ENCODE results near the gene DIDO1. TPM values are rescaled to one million over a fixed set of nuclear protein-coding genes. Genes with fewer than 3 reads are reported as not detected.

DIDO1 gene
- total and polyA plus RNA-seq, 2 of the 13 experiments (the other 11 are each of a cell fraction or from before 2014, with no cell fraction given), result 75.0 to 75.1 TPM

DNA sequence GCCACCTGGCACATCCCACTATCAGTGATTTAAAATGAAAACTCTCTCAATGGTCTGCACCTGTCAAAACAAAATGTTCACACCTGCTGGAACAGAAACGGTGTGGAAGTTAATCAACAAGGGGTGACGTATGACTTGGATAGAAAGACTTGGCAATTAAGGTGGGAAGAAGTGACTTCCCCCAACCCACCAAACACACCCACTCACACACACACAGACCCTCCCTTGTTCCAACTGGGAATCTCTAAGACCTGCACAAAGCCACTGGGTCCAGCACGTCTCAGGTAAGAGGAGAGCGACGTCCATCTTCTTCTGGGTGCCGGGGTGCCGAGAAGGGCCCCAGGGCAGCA is 39.6 kb downstream of the DIDO1 start:
- peak in 1 of 2 experiments; percentile 17; a peak in 1 of 4 replicates for TF ChIP-seq POLR2A (IDR thresholded peaks at IDR 0.05; ENCODE audit: insufficient read depth in 1 of 2, low read depth in 2 of 2, low read length in 2 of 2)
- TF ChIP-seq YEATS2 (CRISPR knock-in tag; IDR thresholded peaks at IDR 0.05; ENCODE audit: borderline replicate concordance), result no peak
- no peak for TF ChIP-seq ZSCAN12 (CRISPR knock-in tag; IDR thresholded peaks at IDR 0.05)
- peak; percentile 29 for TF ChIP-seq ZNF883 (CRISPR knock-in tag; IDR thresholded peaks at IDR 0.05; ENCODE audit: not compliant biosample characterization)
- 0 out of 2 replicates have a peak, but pooled peaks have one; percentile 7 for TF ChIP-seq ZBTB21 (CRISPR knock-in tag; IDR thresholded peaks at IDR 0.05)
- in situ Hi-C loops (cut with HindIII; ENCODE audit: extremely low pct_ligation_motif_present, low pct_unique_long_range_greater_than_20kb), result no loop called here
- Histone ChIP-seq H3K4me1 (ENCODE audit: insufficient read depth, low read length) (peaks cover 15% of the 10 kb centered on the region), H3K27me3 (ENCODE audit: control insufficient read depth in 1 of 2, insufficient read depth in 2 of 2, low read length in 2 of 2) (no peaks in the 10 kb centered on the region), H3K4me3 (replicated peaks in 1 of 3; ENCODE audit: insufficient read depth in 1 of 3, low read depth in 2 of 3, low read length in 3 of 3) (no peak overlapping the region), H3K36me3 (replicated peaks in 1 of 2; ENCODE audit: control insufficient read depth in 1 of 2, insufficient read depth in 2 of 2, low read length in 2 of 2) (peaks cover 29 to 47% of the 10 kb centered on the region in 2 experiments; a peak in 4 of 5 replicates), H3K27ac (ENCODE audit: extremely low read length, insufficient read depth, low read length) (no peak overlapping the region), H3K79me2 (ENCODE audit: insufficient read depth, low read length) (no peaks in the 10 kb centered on the region), H3K9ac (ENCODE audit: insufficient read depth, low read depth, low read length) (no peak overlapping the region), H3K9me3 (ENCODE audit: low read length) (no peaks in the 10 kb centered on the region), H4K20me1 (ENCODE audit: insufficient read depth, low read length) (no peaks in the 10 kb centered on the region), H3K4me2 (ENCODE audit: low read depth, low read length) (no peak overlapping the region), H2AFZ (ENCODE audit: low read length) (no peak overlapping the region)
- DNase-seq (ENCODE audit: low spot score), result no peak
- intact Hi-C loops (cut with micrococcal nuclease; ENCODE audit: unreplicated experiment), result no loop called here
- CTCF ChIA-PET (ENCODE audit: low intra/inter-chr PET ratio, low total read pairs), result no interaction called here
- ATAC-seq, result no peak
- no TSS peak for BruUV-seq (replicated peaks)
- POLR2A ChIA-PET, result interaction anchor here (2.4 to 2.7 kb wide), 2 partner anchors 11 to 67 kb away, joined by 8 read pairs; no protein-coding TSS in a partner anchor
- 94% methylated on average over 7 of the region's 7 CpGs for WGBS (ENCODE audit: low lambda C conversion rate)
- no peak for FAIRE-seq

DNA sequence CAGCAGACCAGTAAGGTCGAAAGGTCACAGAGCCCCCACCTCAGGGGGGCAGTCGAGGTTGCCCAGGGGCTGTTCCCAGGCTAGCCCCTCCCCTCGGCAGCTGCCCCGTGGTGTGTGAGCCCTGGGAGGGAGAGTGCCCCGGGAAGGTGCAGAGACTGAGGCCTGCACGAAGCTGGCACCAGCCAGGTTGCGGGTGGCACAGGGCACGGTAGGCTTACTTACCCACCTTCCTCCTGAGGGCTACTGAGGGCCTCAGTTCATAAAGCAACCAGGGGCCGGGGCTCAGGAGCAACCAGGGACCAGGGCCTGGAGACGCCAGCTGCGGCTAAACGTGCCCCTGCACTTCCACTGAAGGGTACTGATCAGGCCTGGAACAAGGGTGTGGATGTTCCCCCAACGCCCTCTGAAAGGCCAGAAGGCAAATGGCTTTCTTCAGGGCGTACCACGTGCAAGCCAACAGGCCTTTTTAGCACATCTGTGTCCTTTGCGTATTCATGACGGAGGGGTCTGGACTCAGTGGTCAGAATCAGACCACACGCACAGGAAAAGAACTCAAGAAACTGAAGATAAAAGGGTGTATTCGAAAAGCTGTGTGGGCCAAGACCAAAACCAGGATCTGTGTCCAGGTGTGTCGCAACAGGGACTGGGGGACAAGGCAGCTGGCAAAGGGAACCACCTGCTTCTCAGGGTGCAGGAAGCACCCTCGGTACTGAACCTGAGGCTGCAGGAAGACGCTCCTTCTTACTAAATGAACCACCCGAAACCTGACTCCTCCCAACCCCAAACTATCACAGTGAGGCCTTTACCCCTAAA is 40.2 kb downstream of the DIDO1 start:
- Histone ChIP-seq H3K27ac (ENCODE audit: extremely low read length, insufficient read depth, low read length) (no peak overlapping the region), H3K4me1 (ENCODE audit: insufficient read depth, low read length) (peaks cover 15% of the 10 kb centered on the region), H4K20me1 (ENCODE audit: insufficient read depth, low read length) (no peaks in the 10 kb centered on the region), H3K27me3 (ENCODE audit: control insufficient read depth in 1 of 2, insufficient read depth in 2 of 2, low read length in 2 of 2) (no peaks in the 10 kb centered on the region), H3K9ac (ENCODE audit: insufficient read depth, low read depth, low read length) (no peak overlapping the region), H3K9me3 (ENCODE audit: low read length) (no peaks in the 10 kb centered on the region), H2AFZ (ENCODE audit: low read length) (no peak overlapping the region), H3K36me3 (replicated peaks in 1 of 2; ENCODE audit: control insufficient read depth in 1 of 2, insufficient read depth in 2 of 2, low read length in 2 of 2) (peaks cover 26 to 47% of the 10 kb centered on the region in 2 experiments; a peak in 4 of 5 replicates), H3K4me3 (replicated peaks in 1 of 3; ENCODE audit: insufficient read depth in 1 of 3, low read depth in 2 of 3, low read length in 3 of 3) (no peak overlapping the region), H3K79me2 (ENCODE audit: insufficient read depth, low read length) (no peaks in the 10 kb centered on the region), H3K4me2 (ENCODE audit: low read depth, low read length) (no peak overlapping the region)
- ChIA-PET CTCF (ENCODE audit: low intra/inter-chr PET ratio, low total read pairs) (no interaction called here), POLR2A (interaction anchor here (2.4 kb wide), 1 partner anchor 11 kb away, joined by 8 read pairs; no protein-coding TSS in a partner anchor)
- WGBS (ENCODE audit: low lambda C conversion rate), result 94% methylated on average over 22 of the region's 23 CpGs
- ATAC-seq, result peak; percentile 1; the same call in 2 of the 3 replicates
- in situ Hi-C loops (cut with HindIII; ENCODE audit: extremely low pct_ligation_motif_present, low pct_unique_long_range_greater_than_20kb) (no loop called here), intact Hi-C loops (cut with micrococcal nuclease; ENCODE audit: unreplicated experiment) (no loop called here)
- FAIRE-seq, result no peak
- no TSS peak for BruUV-seq (replicated peaks)
- no peak for DNase-seq (ENCODE audit: low spot score)
- TF ChIP-seq ZNF333 (CRISPR knock-in tag; IDR thresholded peaks at IDR 0.05; ENCODE audit: borderline replicate concordance) (no peak), MAZ (IDR thresholded peaks at IDR 0.05; ENCODE audit: borderline replicate concordance, low read depth, low read length) (no peak), MAZ (CRISPR knock-in tag; IDR thresholded peaks at IDR 0.05; ENCODE audit: low read depth) (no peak), PAF1 (CRISPR knock-in tag; IDR thresholded peaks at IDR 0.05) (0 out of 2 replicates have a peak, but pooled peaks have one; percentile 48), ZNF761 (CRISPR knock-in tag; conservative IDR thresholded peaks at IDR 0.05) (no peak), ZNF17 (CRISPR knock-in tag; IDR thresholded peaks at IDR 0.05) (no peak), ZBTB7A (CRISPR knock-in tag; IDR thresholded peaks at IDR 0.05) (0 out of 2 replicates have a peak, but pooled peaks have one; percentile 33), THAP11 (CRISPR knock-in tag; IDR thresholded peaks at IDR 0.05) (no peak), NR2F6 (IDR thresholded peaks at IDR 0.05) (peak; percentile 49; the same call in 1 of the 2 replicates), NR2F6 (CRISPR knock-in tag; IDR thresholded peaks at IDR 0.05) (peak; percentile 55; the same call in 1 of the 2 replicates)
- TF ChIP-seq, protein P1, sequence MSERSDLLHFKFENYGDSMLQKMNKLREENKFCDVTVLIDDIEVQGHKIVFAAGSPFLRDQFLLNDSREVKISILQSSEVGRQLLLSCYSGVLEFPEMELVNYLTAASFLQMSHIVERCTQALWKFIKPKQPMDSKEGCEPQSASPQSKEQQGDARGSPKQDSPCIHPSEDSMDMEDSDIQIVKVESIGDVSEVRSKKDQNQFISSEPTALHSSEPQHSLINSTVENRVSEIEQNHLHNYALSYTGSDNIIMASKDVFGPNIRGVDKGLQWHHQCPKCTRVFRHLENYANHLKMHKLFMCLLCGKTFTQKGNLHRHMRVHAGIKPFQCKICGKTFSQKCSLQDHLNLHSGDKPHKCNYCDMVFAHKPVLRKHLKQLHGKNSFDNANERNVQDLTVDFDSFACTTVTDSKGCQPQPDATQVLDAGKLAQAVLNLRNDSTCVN (CRISPR knock-in tag; IDR thresholded peaks at IDR 0.05; ENCODE audit: borderline replicate concordance), result no peak
- TF ChIP-seq, protein P2, sequence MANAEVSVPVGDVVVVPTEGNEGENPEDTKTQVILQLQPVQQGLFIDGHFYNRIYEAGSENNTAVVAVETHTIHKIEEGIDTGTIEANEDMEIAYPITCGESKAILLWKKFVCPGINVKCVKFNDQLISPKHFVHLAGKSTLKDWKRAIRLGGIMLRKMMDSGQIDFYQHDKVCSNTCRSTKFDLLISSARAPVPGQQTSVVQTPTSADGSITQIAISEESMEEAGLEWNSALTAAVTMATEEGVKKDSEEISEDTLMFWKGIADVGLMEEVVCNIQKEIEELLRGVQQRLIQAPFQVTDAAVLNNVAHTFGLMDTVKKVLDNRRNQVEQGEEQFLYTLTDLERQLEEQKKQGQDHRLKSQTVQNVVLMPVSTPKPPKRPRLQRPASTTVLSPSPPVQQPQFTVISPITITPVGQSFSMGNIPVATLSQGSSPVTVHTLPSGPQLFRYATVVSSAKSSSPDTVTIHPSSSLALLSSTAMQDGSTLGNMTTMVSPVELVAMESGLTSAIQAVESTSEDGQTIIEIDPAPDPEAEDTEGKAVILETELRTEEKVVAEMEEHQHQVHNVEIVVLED (CRISPR knock-in tag; IDR thresholded peaks at IDR 0.05; ENCODE audit: borderline replicate concordance), result no peak

Data from HepG2 (cell line).